Activated effector memory CD4-positive, alpha-beta T cell treated with anti-CD3 and anti-CD28 coated beads, Interleukin-2, amount 50 U/mL, for 16 hours (primary cell): ENCODE data around the gene ZNF423.

ENCODE experiments used
- DNase-seq: peaks from one replicate; pipeline ENCODE4 v3.0.0-alpha.2; 2020

The ZNF423 gene

DNA sequence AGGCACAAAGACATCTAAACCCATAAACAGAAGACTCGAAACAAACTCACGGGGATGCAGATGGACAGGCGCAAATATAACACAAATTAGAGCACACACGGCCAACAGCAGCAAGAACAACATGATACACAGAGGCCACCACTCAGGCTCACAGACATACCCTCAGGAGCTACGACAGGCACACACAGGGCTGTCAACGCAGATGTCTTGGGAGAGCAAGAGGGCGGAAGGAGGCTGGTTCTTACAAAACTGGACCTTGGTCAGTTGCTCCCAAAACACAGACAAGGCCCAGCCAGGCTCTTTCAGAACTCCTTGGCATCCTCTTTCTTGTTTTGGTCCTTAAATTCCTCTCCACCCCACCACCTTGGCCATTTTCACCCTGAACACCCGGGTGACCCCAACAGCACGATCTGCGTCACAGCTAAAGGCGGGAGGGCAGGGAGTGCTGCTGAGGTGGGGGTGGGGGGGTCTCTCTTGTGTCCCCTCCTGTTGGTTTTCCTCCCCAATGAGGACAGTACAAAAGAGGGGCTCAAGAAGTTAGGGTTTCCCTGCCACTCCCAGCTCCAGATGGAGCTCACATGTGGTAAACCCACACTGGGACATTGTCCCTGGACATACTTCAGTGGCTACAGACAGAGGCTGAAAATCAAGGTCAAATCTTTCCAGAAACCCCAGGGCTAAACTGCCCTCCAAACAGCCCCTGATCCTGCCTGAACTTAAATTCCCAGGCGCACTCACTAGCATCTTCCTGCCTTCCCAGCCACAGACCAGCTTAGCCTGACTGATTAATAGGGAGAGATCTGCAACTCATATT is 261.0 kb downstream of the ZNF423 start:
- DNase-seq: no peak

DNA sequence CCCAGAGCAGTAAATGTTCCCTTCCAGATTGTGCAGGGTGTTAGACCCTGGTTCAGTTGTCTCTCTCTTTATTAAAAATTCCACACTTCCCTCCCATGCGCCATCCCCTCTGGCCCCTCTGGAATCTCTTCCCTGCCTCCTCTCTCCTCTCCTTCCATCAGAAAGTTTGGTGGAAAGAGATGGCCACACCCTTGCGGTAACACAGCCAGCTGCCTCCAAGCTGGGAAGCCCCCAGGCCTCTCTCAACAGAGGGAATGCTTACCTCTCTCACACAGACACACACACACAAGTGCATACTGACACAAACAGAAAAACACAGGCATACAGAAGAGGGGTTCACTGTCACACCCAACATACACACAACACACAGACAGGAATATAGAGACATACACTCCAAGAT is 261.8 kb downstream of the ZNF423 start:
- no peak for DNase-seq

DNA sequence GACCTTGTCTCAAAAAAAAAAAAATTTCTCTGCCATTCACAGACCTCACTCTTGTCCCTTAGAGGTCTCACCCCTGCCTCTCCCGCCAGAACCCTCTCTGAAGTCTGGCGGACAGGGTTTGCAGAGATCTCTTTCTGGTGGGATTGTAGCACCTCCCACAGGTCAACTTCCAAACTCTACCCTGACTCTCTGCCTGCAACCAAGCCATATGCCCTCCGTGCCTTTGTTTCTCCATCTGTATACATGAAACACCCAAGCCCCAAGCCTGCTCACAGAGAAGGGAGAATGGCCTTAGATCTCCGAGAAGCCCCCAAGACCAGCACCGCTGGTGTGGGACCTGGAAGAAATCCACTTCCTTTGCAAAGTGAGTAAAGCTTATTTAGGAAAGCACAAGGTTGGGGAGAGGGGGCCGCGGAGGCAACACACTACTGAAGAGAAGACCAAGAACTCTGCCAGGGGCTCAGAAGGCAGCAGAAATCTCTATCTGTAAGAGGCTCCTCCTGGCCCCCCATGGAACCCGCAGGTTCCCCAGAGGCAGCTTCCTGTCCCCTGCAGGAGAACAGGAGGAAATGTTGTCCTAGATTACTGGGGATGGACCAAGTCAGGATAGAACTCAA is 262.4 kb downstream of the ZNF423 start:
- DNase-seq: no peak

GRCh38 chr16:49592546-49593423 is 263.1 kb downstream of the ZNF423 start:
- no peak for DNase-seq

- no peak for DNase-seq
Observed at GRCh38 chr16:49590166-49590871, 265.6 kb downstream of the ZNF423 start.

DNA sequence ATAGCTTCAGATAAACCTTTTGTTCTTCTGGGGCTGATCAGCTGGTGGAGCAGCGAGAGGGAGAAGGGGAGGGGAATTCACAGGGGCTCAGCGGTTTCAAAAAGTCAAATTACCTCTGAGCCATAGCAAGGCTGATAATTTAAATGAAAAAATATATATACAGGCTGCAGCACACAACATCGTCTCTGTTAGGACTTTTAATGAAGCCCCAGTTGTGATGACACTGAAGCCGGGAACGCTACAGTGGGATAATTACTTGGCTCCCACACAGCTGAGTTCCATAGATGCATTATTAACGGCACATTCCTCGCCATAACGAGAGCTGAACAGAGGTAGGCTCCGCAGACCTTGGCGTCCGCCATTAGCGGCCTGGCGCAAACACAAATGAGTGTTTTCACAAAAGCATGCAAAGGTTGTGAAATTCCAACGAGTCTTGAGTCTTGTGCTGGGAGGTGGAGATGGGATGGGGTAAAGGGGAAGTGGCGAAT is 266.3 kb downstream of the ZNF423 start:
- DNase-seq: no peak

DNA sequence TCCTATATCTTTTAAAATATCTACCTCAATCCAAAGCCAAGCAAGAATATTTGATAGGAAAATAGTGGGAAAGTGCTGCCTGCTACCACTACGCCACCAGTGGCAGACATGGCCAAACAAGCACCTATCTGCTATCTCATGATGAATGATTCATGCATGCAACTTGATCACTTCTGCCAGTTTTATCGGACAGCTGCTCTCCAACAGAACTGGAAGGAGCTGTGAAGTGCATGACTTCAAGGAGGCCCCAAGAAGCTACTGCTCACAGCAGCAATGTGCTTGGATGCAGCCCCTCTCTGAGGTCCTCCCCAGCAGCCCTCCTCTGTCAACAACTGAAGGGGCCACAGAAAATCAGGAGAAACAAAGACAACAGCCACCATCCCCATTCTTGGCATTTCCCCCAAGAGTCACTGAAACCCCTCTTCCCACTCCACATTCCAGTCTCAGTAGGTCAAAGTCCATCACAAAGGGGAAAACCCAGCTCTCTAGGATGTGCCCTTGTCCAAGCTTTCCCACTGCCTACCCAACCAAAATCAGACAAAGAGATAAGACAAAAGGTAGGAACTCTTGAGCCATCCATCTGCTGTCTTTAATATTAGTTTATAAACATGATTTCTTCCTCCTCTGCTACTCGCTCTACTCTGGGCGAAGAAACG is 267.1 kb downstream of the ZNF423 start:
- DNase-seq: no peak

DNA sequence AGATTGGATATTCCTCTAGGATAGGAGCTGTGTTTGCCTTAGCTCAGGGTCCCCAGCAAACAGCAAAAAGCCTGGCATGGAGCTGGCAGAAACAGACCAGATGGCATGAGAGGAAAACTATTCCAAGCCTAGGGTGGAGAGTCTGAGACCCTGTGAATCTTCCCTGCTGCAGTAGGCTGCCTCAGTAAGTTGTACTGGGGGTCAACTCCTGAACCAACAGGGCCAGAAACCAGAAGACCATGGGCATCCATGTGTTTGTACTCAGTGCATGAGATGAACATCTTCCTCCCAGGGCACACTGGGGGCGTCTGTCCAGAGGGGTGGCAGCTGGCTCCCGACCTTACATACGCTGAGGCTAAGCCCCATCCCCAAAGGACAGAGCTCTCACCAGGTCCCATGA is 267.9 kb downstream of the ZNF423 start:
- DNase-seq: no peak

DNA sequence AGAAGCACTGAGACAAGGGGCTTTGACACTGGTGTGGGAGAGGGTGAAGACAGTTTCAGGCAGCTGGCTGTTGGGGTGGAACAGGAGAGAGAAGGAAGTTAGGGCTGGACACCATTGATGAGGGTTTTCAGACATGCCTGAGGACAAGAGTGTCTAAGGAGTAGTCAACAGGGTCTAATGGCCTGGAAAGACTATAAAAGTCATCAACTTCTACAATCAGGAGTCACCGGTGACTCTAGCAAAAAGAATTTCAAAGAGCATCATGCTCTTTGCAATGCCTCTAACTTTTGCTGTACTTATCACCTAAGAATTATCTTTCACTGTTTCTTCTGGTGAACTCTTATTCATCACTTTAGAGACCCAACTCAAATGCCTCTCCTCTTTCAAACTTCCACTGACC is 268.4 kb downstream of the ZNF423 start:
- no peak for DNase-seq

DNA sequence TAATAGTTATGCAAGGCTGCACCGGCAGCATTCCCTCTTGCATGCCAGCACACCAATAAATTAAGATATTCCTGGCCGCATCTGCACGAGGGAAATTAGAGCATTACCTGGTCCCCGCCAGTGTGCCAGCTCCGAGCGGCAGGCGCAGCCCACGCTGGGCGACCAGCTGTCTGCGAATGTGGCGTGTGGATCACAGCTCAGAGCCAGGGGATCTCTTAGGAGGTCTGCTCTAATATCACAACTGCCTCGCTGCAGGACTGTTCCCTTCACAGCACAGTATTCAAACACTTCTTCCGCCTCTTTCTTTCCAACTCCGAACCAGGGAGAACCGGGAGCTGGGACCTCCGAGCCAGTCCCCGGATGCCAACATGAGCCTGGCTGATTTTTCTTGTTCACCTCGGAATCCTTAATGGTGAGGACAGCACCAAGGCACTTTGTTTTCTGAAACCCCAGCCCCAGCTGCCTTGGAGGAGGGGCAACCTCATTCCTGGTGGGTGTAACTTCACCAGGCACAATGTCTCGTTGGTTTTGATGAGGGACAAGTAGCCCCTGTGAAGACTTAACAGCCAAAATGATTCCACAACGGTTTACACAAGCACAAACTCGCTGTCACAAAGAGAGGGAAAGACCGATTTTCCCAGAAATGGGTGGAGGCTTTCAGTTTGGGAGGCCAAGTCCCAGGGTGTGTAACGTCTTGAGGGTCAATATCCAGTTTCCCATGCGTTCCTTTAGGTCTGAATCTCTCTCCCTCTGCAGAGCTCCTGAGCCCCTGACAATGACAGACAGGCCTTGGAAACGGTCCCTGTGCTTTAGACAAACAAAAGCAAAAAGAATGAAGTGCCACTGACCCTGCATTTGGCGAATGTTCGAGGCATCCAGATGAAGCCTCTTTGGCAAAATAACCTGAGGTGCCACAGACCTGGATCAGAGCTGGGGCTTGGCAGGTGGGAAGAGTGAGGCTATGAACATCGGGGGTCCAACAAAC is 269.2 kb downstream of the ZNF423 start:
- DNase-seq: no peak

GRCh38 chr16:49585143-49585832 is 270.6 kb downstream of the ZNF423 start:
- DNase-seq: no peak

- DNase-seq: no peak
Observed at GRCh38 chr16:49583911-49584310, 272.0 kb downstream of the ZNF423 start.

- DNase-seq: no peak
Observed at GRCh38 chr16:49581630-49582298, 274.1 kb downstream of the ZNF423 start.

GRCh38 chr16:49580751-49581303 is 275.1 kb downstream of the ZNF423 start:
- no peak for DNase-seq

DNA sequence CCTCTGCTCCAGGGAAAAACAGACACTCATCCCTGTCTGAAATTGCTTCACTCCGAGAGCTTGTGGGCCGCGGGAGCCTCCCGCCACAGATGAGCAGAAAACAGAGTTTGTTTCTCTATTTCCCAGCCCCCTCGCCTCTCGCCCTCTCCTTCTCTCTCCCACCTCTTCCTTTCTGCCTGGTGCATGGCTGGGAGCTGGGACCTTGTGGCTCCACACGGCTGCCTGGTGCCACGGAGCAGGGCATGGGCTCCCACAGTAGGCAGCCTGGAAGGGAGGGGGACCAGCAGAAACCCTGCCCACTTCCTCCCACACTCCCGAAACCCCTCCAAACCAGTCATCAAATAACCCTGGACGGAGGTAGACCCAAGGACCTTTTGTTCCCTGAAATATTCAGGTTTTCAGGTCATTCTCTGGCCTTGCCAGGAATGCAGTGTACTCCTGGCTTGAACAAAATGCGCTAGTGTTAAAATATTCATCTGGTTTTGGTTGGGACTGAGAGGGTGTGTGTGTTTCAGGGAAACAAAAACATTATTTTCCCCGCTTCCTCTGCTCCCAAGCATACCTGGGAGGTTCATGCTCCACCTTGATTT is 277.4 kb downstream of the ZNF423 start:
- no peak for DNase-seq

- DNase-seq: no peak
Observed at GRCh38 chr16:49578018-49578417, 277.9 kb downstream of the ZNF423 start.

GRCh38 chr16:49576941-49577340 is 279.0 kb downstream of the ZNF423 start:
- no peak for DNase-seq

DNA sequence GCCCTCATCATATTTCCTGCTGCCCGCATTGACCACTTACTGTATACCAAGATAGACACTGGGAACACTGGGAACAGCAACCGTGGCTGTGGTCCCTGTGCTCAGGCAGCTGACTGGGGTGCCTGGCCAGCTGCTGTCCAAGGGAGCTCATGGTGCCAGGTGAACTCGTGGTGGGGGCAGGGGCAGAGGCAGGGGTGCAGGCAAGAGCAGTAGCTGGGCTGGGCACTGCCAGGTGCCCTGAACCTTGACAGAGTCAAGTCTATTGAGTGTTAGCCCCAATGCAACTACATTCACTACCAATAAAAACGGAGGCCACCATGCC is 279.8 kb downstream of the ZNF423 start:
- DNase-seq: no peak
